ENCODE measurements around the gene ABCD3. TPM values are rescaled to one million over a fixed set of nuclear protein-coding genes. Genes with fewer than 3 reads are reported as not detected.

Gene ABCD3
- 22.2 to 26.5 TPM (median 24.8 TPM) in 5 replicates for total RNA-seq (2022; extraction: Qiagen RNA extraction)

GRCh38 chr1:94417978-94418663 is at the start of gene ABCD3:
Gene ABCD3 (plus strand): TSS chr1:94418389. CDS start chr1:94418479, 90 bp downstream.

DNA sequence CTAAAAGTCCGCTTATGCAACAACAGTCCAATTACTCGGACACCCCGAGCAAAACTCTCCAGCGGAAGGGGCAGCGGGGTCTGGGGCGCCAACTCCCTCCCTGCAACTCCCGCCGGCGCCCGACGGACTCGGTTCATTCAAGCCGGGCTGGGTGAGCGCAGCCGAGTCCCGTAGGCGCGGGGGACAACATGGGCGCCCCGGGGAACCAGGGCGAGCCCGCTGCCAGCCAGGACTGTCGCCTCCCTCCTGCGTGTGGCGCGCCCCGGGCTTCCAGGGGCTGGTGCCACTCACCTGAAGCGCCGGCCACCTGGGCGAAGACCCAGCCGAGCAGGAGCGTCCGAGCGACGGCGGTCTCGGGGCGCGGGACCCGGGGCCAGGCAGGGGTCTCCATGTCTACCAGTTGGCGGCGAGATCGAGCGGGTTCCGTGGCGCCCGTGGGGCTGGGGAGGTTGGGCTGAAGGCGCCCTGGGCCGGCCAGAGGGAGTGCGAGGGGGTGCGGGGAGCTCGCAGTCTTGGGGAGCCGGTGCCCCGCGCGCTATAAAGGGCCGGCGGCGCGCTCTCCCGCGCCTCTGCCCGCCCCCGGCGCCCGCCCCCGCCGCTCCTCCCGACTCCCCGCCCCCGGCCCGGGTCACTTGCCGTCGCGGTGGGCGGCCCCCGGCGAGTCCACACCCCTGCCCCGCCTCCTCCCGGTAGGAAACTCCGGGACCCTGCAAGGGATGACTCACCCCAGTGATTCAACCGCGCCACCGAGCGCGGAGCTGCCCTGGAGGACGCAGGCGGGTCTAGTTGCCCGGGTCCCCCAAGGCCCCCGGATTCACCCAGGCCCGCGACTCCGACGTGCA is 123.3 kb downstream of the ABCD3 start, which contains the start of gene F3:
Gene F3 (minus strand): TSS at position 514 of the 842 bp plus-strand sequence. CDS start 123 bp downstream, at position 391.

Other genes starting within 250 kb of the ABCD3 start
- gene ARHGAP29, start 180.8 kb upstream of the ABCD3 start, total RNA-seq (2022; extraction: Qiagen RNA extraction), result 10.6 to 18.0 TPM (median 12.2 TPM) in 5 replicates
- 9.6 to 18.1 TPM (median 11.1 TPM) in 5 replicates for gene F3, start 123.4 kb downstream of the ABCD3 start, total RNA-seq (2022; extraction: Qiagen RNA extraction)